Peyer's patch (tissue), 4 donors: ENCODE measurements around the gene CDC34.

ENCODE experiments used
- POLR2A ChIP-seq, 2 donors: fragments of 450-650 bp; IDR thresholded peaks; one replicate each; pipeline ENCODE4 v1.5.1; 2017; ENCODE audit warnings: antibody characterized with exemption in 2 of 2, mild to moderate bottlenecking in 2 of 2, moderate library complexity in 2 of 2
- TF ChIP-seq, protein P1 (sequence below), 6 experiments: fragments of 450-650 bp in 4 of 6; fragments of 200-600 bp in 2 of 6; sonication (generic) in 1 of 6; IDR thresholded peaks; one replicate each; pipeline ENCODE4 v1.5.1; 2017 to 2019; ENCODE audit warnings: antibody characterized with exemption in 6 of 6, mild to moderate bottlenecking in 3 of 6, moderate library complexity in 1 of 6

DNA sequence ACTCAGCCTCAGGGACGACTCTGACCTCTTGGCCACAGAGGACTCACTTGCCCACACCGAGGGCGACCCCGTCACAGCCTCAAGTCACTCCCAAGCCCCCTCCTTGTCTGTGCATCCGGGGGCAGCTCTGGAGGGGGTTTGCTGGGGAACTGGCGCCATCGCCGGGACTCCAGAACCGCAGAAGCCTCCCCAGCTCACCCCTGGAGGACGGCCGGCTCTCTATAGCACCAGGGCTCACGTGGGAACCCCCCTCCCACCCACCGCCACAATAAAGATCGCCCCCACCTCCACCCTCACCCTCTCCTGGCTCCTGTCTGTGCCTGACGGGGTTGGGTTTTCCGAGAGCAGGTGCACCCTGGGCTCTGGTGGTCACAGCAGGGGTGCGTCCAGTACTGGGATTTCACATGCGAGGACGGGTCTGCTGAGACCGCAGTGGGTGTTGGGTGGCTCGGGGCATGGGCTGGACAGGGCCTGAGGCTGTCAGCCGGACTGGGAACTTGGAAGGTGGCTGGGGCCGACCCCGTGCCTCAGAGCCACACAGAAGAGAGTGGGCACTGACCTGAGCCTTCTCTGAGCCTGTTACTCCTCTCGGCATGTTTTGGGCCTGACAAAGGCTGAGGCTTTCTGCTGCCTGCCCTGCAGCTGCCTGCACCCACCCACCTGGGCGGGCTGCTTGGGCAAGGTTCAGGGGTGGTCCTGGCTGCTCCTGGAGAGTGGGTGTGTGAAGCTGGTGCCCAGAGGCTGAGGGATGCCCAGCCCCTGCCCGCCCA, 51.8 kb downstream of the CDC34 start:
- no peak for TF ChIP-seq POLR2A (IDR thresholded peaks at IDR 0.05)
- TF ChIP-seq, protein P1, sequence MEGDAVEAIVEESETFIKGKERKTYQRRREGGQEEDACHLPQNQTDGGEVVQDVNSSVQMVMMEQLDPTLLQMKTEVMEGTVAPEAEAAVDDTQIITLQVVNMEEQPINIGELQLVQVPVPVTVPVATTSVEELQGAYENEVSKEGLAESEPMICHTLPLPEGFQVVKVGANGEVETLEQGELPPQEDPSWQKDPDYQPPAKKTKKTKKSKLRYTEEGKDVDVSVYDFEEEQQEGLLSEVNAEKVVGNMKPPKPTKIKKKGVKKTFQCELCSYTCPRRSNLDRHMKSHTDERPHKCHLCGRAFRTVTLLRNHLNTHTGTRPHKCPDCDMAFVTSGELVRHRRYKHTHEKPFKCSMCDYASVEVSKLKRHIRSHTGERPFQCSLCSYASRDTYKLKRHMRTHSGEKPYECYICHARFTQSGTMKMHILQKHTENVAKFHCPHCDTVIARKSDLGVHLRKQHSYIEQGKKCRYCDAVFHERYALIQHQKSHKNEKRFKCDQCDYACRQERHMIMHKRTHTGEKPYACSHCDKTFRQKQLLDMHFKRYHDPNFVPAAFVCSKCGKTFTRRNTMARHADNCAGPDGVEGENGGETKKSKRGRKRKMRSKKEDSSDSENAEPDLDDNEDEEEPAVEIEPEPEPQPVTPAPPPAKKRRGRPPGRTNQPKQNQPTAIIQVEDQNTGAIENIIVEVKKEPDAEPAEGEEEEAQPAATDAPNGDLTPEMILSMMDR (IDR thresholded peaks at IDR 0.05) = no peak
